ENCODE results near the gene SLAIN1.

- TF ChIP-seq POLR2A (IDR thresholded peaks at IDR 0.05; ENCODE audit: low read depth, low read length) (no peak), POLR2AphosphoS5 (IDR thresholded peaks at IDR 0.05; ENCODE audit: low read depth, low read length) (no peak)
These were observed 9.7 kb upstream of the SLAIN1 start for GRCh38 chr13:77687799-77688198.

Data from GM12892 (cell line).